ENCODE measurements around the gene C1QB. TPM values are rescaled to one million over a fixed set of nuclear protein-coding genes. Genes with fewer than 3 reads are reported as not detected.

Gene C1QB
- total RNA-seq, 1 experiment from 2014 or later: not detected

GRCh38 chr1:22641906-22642636 is 11.0 kb upstream of the C1QB start:
- no peaks in the 10 kb centered on the region for H3K36me3 Mint-ChIP-seq (ENCODE audit: insufficient read depth, unreplicated experiment)
- no peak overlapping the region for H3K27ac Mint-ChIP-seq (ENCODE audit: unreplicated experiment)
- H3K27me3 Mint-ChIP-seq (ENCODE audit: unreplicated experiment): peaks cover 29% of the 10 kb centered on the region
- H3K9me3 Mint-ChIP-seq (ENCODE audit: low read depth, unreplicated experiment): no peaks in the 10 kb centered on the region
- no peaks in the 10 kb centered on the region for H3K4me1 Mint-ChIP-seq (ENCODE audit: low read depth, unreplicated experiment)
- intact Hi-C loops (cut with micrococcal nuclease; ENCODE audit: unreplicated experiment): loop anchor here (1.0 kb wide), 1 partner anchor 222 kb away; no protein-coding TSS in a partner anchor
- CTCF ChIA-PET: interaction anchor here (0.6 to 1.9 kb wide), 4 partner anchors 66 to 222 kb away, joined by 3 to 11 read pairs (median 4); no protein-coding TSS in a partner anchor
- peak; percentile 82 for DNase-seq
- TF ChIP-seq CTCF (IDR thresholded peaks at IDR 0.05; ENCODE audit: unreplicated experiment): peak; percentile 76
- no TSS peak for BruUV-seq (replicated peaks)
- no peak overlapping the region for H3K4me3 Mint-ChIP-seq (ENCODE audit: low read depth, unreplicated experiment)

GRCh38 chr1:22643381-22643780 is 9.7 kb upstream of the C1QB start, which contains the start of gene C1QC:
Gene C1QC (plus strand): TSS chr1:22643633. CDS start chr1:22644024, 391 bp downstream.
- H3K27ac Mint-ChIP-seq (ENCODE audit: unreplicated experiment): no peak within 1 kb of the TSS
- H3K36me3 Mint-ChIP-seq (ENCODE audit: insufficient read depth, unreplicated experiment): no peaks in the 10 kb centered on the region
- H3K27me3 Mint-ChIP-seq (ENCODE audit: unreplicated experiment): peaks cover 22% of the 10 kb centered on the region
- CTCF ChIA-PET: no interaction called here
- BruUV-seq (replicated peaks): no TSS peak
- intact Hi-C loops (cut with micrococcal nuclease; ENCODE audit: unreplicated experiment): no loop called here
- DNase-seq: no peak
- no peak within 1 kb of the TSS for H3K4me3 Mint-ChIP-seq (ENCODE audit: low read depth, unreplicated experiment)
- no peak for TF ChIP-seq CTCF (IDR thresholded peaks at IDR 0.05; ENCODE audit: unreplicated experiment)
- H3K4me1 Mint-ChIP-seq (ENCODE audit: low read depth, unreplicated experiment): no peaks in the 10 kb centered on the region
- H3K9me3 Mint-ChIP-seq (ENCODE audit: low read depth, unreplicated experiment): no peaks in the 10 kb centered on the region

GRCh38 chr1:22643928-22644327 is 9.1 kb upstream of the C1QB start:
- H3K9me3 Mint-ChIP-seq (ENCODE audit: low read depth, unreplicated experiment): no peaks in the 10 kb centered on the region
- intact Hi-C loops (cut with micrococcal nuclease; ENCODE audit: unreplicated experiment): no loop called here
- BruUV-seq (replicated peaks): no TSS peak
- no peak for TF ChIP-seq CTCF (IDR thresholded peaks at IDR 0.05; ENCODE audit: unreplicated experiment)
- no peaks in the 10 kb centered on the region for H3K4me1 Mint-ChIP-seq (ENCODE audit: low read depth, unreplicated experiment)
- CTCF ChIA-PET: no interaction called here
- H3K4me3 Mint-ChIP-seq (ENCODE audit: low read depth, unreplicated experiment): no peak overlapping the region
- DNase-seq: no peak
- no peak overlapping the region for H3K27ac Mint-ChIP-seq (ENCODE audit: unreplicated experiment)
- H3K27me3 Mint-ChIP-seq (ENCODE audit: unreplicated experiment): peaks cover 25% of the 10 kb centered on the region
- H3K36me3 Mint-ChIP-seq (ENCODE audit: insufficient read depth, unreplicated experiment): no peaks in the 10 kb centered on the region

GRCh38 chr1:22645931-22646330 is 7.1 kb upstream of the C1QB start:
- TF ChIP-seq CTCF (IDR thresholded peaks at IDR 0.05; ENCODE audit: unreplicated experiment): no peak
- no peaks in the 10 kb centered on the region for H3K36me3 Mint-ChIP-seq (ENCODE audit: insufficient read depth, unreplicated experiment)
- DNase-seq: no peak
- H3K27me3 Mint-ChIP-seq (ENCODE audit: unreplicated experiment): peaks cover 45% of the 10 kb centered on the region
- H3K9me3 Mint-ChIP-seq (ENCODE audit: low read depth, unreplicated experiment): no peaks in the 10 kb centered on the region
- no peaks in the 10 kb centered on the region for H3K4me1 Mint-ChIP-seq (ENCODE audit: low read depth, unreplicated experiment)
- H3K4me3 Mint-ChIP-seq (ENCODE audit: low read depth, unreplicated experiment): no peak overlapping the region
- BruUV-seq (replicated peaks): no TSS peak
- CTCF ChIA-PET: no interaction called here
- intact Hi-C loops (cut with micrococcal nuclease; ENCODE audit: unreplicated experiment): no loop called here
- no peak overlapping the region for H3K27ac Mint-ChIP-seq (ENCODE audit: unreplicated experiment)

Data from Calu3 (cell line).